Fibroblast of skin of back (primary cell): ENCODE results near the gene ZNF841.
"Not testable (repeated sequence)": the region's sequence is repeated elsewhere in the genome, so short reads cannot be mapped to it uniquely, and the experiment has no call there.

Source experiments
- DNase-seq: peaks from one replicate; pipeline ENCODE4 v3.0.0-alpha.2; 2013

The ZNF841 gene

GRCh38 chr19:52066258-52066863 lies 29.2 kb downstream of the ZNF841 start:
- no peak for DNase-seq

- no peak for DNase-seq
Measured at GRCh38 chr19:52065399-52065798, 30.2 kb downstream of the ZNF841 start.

GRCh38 chr19:52056480-52056879 lies 39.1 kb downstream of the ZNF841 start:
- DNase-seq = not testable (repeated sequence)

GRCh38 chr19:52051736-52052135 lies 43.8 kb downstream of the ZNF841 start:
- not testable (repeated sequence) for DNase-seq

GRCh38 chr19:52048555-52049501 lies 46.7 kb downstream of the ZNF841 start, which contains the start of gene ZNF432:
TSS of gene ZNF432 (minus strand) at chr19:52048838. CDS start at chr19:52046868, 1,970 bp downstream.
- peak; percentile 93 for DNase-seq

GRCh38 chr19:52039169-52039568 lies 56.4 kb downstream of the ZNF841 start:
- no peak for DNase-seq

- DNase-seq = no peak
Measured at GRCh38 chr19:52034051-52034728, 61.4 kb downstream of the ZNF841 start.

GRCh38 chr19:52028780-52029123 lies 66.8 kb downstream of the ZNF841 start:
- no peak for DNase-seq

- peak; percentile 90 for DNase-seq
Measured at GRCh38 chr19:52028027-52028779, 67.4 kb downstream of the ZNF841 start, which contains the start of gene ZNF614. TSS of gene ZNF614 (minus strand) at chr19:52028379. CDS start at chr19:52025745, 2,634 bp downstream.

- not testable (repeated sequence) for DNase-seq
Measured at GRCh38 chr19:52026255-52026990, 69.1 kb downstream of the ZNF841 start.

- not testable (repeated sequence) for DNase-seq
Measured at GRCh38 chr19:52024478-52024877, 71.1 kb downstream of the ZNF841 start.

GRCh38 chr19:52022193-52022592 lies 73.4 kb downstream of the ZNF841 start:
- DNase-seq = no peak

- no peak for DNase-seq
Measured at GRCh38 chr19:52020506-52020905, 75.1 kb downstream of the ZNF841 start.
